WI38 (cell line): ENCODE measurements around the gene SAMD4A.

Source experiments
- H3K4me3 ChIP-seq: 2 replicates; pipeline ENCODE4 v1.5.1; 2011; ENCODE audit warnings: low read depth, mild to moderate bottlenecking, control low read depth, low read length
- TF ChIP-seq, protein P1 (sequence below): IDR thresholded peaks from 2 replicates; pipeline ENCODE4 v1.5.1; 2012; ENCODE audit warnings: low read depth, mild to moderate bottlenecking, control low read depth, low read length

The SAMD4A gene

DNA sequence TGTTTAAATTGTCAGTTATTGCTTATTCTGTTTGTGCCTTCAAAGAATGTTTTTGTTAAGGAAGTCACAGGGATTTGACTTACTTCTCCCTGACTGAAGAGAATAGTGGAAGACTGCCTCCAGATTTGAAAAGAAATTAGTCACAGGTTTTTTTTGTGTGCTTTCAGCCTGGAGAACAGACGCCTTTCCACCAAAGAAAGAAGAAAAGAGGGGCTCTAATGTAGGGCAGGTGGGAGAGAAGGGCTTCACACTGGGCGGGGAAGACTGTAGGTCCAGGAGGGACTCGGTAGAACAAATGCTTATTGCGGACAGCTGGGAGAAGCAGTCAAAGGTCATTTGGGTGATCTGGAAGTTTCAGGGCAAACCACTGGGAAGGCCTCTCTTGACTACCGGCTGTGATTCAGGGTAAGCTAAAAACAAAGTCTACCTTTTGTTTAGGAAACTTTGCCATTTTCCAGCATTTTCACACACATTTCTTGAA lies 76.8 kb downstream of the SAMD4A start:
- TF ChIP-seq, protein P1, sequence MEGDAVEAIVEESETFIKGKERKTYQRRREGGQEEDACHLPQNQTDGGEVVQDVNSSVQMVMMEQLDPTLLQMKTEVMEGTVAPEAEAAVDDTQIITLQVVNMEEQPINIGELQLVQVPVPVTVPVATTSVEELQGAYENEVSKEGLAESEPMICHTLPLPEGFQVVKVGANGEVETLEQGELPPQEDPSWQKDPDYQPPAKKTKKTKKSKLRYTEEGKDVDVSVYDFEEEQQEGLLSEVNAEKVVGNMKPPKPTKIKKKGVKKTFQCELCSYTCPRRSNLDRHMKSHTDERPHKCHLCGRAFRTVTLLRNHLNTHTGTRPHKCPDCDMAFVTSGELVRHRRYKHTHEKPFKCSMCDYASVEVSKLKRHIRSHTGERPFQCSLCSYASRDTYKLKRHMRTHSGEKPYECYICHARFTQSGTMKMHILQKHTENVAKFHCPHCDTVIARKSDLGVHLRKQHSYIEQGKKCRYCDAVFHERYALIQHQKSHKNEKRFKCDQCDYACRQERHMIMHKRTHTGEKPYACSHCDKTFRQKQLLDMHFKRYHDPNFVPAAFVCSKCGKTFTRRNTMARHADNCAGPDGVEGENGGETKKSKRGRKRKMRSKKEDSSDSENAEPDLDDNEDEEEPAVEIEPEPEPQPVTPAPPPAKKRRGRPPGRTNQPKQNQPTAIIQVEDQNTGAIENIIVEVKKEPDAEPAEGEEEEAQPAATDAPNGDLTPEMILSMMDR: no peak
- no peak overlapping the region for H3K4me3 ChIP-seq

DNA sequence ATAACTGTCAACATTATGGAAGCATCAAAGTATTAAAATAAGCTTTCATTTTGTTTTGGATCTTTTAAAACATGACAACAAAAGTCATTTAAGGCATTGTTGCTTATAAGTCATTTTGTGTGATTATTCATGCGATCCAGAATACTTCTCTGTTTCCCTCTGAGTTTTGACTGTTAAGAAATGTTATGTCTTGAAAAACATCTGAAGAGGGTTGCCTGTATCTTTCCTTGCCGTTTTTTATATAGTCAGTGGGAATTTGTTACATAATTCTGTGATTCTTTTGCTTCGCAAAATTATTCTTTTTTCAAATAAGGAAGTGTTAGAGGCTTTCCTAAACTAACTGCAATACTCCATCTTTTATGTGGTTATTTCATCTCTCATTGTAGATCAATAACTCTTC lies 78.7 kb downstream of the SAMD4A start:
- TF ChIP-seq, protein P1: no peak
- H3K4me3 ChIP-seq: no peak overlapping the region

DNA sequence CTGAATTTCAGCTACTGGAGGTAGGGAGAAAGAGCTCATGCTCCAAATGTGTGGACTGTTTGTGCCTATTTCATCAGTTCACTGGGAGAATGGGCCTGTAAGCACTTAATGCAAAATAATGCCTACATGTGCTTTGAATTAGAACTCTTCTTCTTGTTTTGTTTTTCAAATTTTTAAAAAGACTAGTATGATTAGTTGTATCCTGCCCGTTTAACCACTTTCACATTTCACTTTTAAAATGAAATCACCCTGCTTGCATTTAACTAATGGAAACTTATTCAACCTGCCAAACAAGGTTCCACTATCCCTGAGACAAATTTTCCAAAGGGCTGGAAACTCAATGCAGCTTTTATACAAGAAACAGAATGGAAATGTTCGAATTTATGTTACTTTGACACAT lies 79.7 kb downstream of the SAMD4A start:
- TF ChIP-seq, protein P1: no peak
- H3K4me3 ChIP-seq: no peak overlapping the region

DNA sequence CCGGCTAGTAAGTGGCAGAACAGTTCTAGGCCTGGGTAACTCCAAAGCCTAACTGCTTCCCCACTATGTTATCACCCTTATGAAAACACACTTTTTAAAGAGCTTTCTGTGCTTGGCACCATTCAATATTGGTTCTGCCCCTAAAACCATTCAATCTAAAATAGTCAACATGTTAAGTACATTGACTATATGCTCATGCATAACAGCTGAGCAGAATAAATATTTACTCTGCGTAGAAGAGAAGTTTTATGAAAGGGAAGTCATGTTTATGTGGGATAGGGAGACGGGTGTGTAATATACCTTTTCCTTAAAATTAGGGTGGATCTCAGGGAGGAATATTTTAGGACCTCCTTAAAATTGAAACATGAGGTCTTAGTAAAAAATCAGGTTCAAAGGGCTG lies 80.5 kb downstream of the SAMD4A start:
- TF ChIP-seq, protein P1: no peak
- H3K4me3 ChIP-seq: no peak overlapping the region

DNA sequence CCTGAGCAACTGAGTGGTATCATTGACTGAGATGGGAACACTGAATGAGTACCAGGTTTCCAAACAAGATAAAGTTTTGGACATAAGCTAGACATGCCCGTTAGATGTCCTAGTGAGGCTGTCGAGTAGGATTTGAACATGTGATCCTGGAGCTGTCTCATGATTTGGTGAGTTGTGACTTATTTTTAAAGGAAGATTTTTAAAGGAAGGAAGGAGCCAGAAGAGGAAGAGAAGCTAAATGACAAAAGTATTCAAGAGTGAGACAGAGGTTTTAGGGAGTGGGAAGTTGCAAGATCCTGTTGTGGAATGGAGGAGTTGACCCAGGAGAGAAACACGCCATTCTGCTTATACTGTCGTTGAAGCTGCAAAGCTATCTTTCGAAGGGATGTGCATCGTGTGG lies 82.1 kb downstream of the SAMD4A start:
- TF ChIP-seq, protein P1: no peak
- no peak overlapping the region for H3K4me3 ChIP-seq

DNA sequence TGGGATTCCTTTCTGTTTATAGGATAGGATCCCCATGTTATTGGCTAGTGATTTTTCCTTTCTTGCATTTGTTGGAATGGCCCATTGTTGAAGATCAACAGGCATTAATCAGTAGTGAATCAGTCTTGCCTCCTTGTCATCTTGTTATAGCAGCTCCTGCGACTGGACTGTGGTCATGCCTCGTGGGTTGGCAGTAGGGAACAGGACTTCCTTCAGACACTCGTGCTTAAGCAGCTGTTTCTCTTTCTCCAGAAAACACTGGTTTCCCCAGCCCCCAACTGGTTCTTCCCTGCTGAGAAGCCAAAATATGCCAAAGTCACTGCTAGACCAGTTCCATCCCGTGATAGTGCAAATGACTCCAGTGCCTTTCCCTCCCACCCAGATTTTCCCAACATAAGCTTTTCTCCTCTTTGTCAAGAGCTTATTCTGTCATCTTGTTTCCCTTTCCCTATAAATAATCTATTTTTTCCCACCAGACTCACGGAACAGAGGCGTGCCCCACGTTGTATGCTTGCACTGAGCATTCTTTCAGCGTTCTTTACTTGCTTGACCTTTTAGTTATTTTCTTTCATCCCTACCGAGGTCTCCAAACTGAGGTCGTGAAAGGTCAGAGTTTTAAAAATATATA lies 83.5 kb downstream of the SAMD4A start:
- TF ChIP-seq, protein P1: no peak
- H3K4me3 ChIP-seq: peak overlapping the region; percentile 16; the same call in 1 of the 2 replicates

DNA sequence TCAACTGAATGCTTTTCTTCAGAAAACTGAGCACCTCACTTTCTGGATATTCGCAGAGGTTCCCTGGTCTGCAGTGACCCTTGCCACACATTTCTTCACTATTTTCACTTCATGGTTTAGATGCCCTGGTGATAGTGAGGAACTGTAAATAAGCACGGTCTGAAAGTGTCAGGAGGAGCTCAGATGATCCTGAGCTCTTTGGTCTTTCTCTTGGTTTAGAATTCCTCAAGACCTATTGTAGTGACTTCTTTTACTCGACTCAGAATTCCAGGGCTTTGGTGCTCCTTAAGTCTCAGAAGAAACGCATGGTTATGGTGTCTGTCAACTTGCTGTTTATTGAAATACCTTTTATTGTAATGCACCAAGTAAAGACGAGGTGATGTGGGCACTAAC lies 84.0 kb downstream of the SAMD4A start:
- TF ChIP-seq, protein P1: no peak
- H3K4me3 ChIP-seq: peak overlapping the region; percentile 16; the same call in 1 of the 2 replicates
